ENCODE measurements around the gene SERPINA7. TPM values are rescaled to one million over a fixed set of nuclear protein-coding genes. Genes with fewer than 3 reads are reported as not detected.

The SERPINA7 gene
- total RNA-seq = 100 to 1,000 TPM in 4 of 6 experiments, 10 to 100 TPM in 2; 56.3 to 203 (median 115) TPM
- long read RNA-seq, transcript SERPINA7-202 (5 exons, 1,600 nt) = major isoform, 44 of 63 reads
- long read RNA-seq, partial matches to known transcripts = 4 of 63 reads
- long read RNA-seq, other reads (novel, unspliced or antisense) = 10 of 63 reads

- TF ChIP-seq CTCF (IDR thresholded peaks at IDR 0.05) = no peak
- no peak for TF ChIP-seq POLR2A (IDR thresholded peaks at IDR 0.05)
- H3K36me3 ChIP-seq = peaks cover 0 to 11% (median 0%) of the 10 kb centered on the region in 4 donors
- no peaks in the 10 kb centered on the region for H3K27me3 ChIP-seq
- H3K4me3 ChIP-seq = peak within 1 kb of the TSS; percentile 6 to 52 (median 42)
- ATAC-seq (peak; percentile 48 to 85 (median 56)), DNase-seq (peak in 1 of 3 donors; percentile 41)
- H3K9me3 ChIP-seq = no peaks in the 10 kb centered on the region
- peaks cover 0 to 5% (median 0%) of the 10 kb centered on the region in 4 donors for H3K4me1 ChIP-seq
- H3K27ac ChIP-seq = peak within 1 kb of the TSS in 1 of 3 donors; percentile 44
- intact Hi-C loops (cut with DNase I) = no loop called here
Observed at GRCh38 chrX:106038625-106039024, at the start of gene SERPINA7. TSS of gene SERPINA7 (minus strand) at chrX:106038727. CDS start at chrX:106037058, 1,669 bp downstream.

- Histone ChIP-seq H3K4me1 (no peaks in the 10 kb centered on the region), H3K27ac (no peak overlapping the region), H3K27me3 (no peaks in the 10 kb centered on the region), H3K4me3 (no peak overlapping the region), H3K9me3 (no peaks in the 10 kb centered on the region), H3K36me3 (no peaks in the 10 kb centered on the region)
- intact Hi-C loops (cut with DNase I) = no loop called here
- no peak for DNase-seq
- TF ChIP-seq POLR2A (IDR thresholded peaks at IDR 0.05) = no peak
- no peak for TF ChIP-seq CTCF (IDR thresholded peaks at IDR 0.05)
- no peak for ATAC-seq
- 67% methylated on average over 3 of the region's 3 CpGs for WGBS (ENCODE audit: insufficient coverage, low coverage, low lambda C conversion rate, missing lambda C conversion rate)
Observed at GRCh38 chrX:106069048-106069447, 30.5 kb upstream of the SERPINA7 start.

- H3K27me3 ChIP-seq = peaks cover 0 to 3% of the 10 kb centered on the region in 2 donors
- H3K36me3 ChIP-seq = no peaks in the 10 kb centered on the region
- DNase-seq (no peak), ATAC-seq (no peak)
- intact Hi-C loops (cut with DNase I) = no loop called here
- no peaks in the 10 kb centered on the region for H3K4me1 ChIP-seq
- H3K4me3 ChIP-seq = no peak overlapping the region
- H3K9me3 ChIP-seq = no peaks in the 10 kb centered on the region
- TF ChIP-seq CTCF (IDR thresholded peaks at IDR 0.05) = no peak
- no peak for TF ChIP-seq POLR2A (IDR thresholded peaks at IDR 0.05)
- no peak overlapping the region for H3K27ac ChIP-seq
- 60% methylated on average over 1 of the region's 1 CpG for WGBS (ENCODE audit: insufficient coverage, low coverage, low lambda C conversion rate, missing lambda C conversion rate)
Observed at GRCh38 chrX:106050054-106050453, 11.5 kb upstream of the SERPINA7 start.

GRCh38 chrX:106042296-106042695 is 3.8 kb upstream of the SERPINA7 start:
- Histone ChIP-seq H3K36me3 (no peaks in the 10 kb centered on the region), H3K9me3 (no peaks in the 10 kb centered on the region), H3K4me3 (no peak overlapping the region), H3K4me1 (peaks cover 0 to 5% (median 0%) of the 10 kb centered on the region in 4 donors), H3K27ac (no peak overlapping the region), H3K27me3 (peaks cover 0 to 5% of the 10 kb centered on the region in 2 donors)
- intact Hi-C loops (cut with DNase I) = no loop called here
- DNase-seq (no peak), ATAC-seq (no peak)
- WGBS (ENCODE audit: insufficient coverage, low coverage, low lambda C conversion rate, missing lambda C conversion rate) = 63% methylated on average over 1 of the region's 2 CpGs
- TF ChIP-seq POLR2A (IDR thresholded peaks at IDR 0.05) (no peak), CTCF (IDR thresholded peaks at IDR 0.05) (no peak)

All from right lobe of liver (tissue), 6 donors.